Natural killer cell treated with Interleukin-12 subunit alpha and Interleukin-12 subunit beta and Interleukin-15 and Interleukin-18, amount 100 ng/mL, for 72 hours (primary cell): Measurements from ENCODE around the gene MCOLN3. TPM values are rescaled to one million over a fixed set of nuclear protein-coding genes. Genes with fewer than 3 reads are reported as not detected.
"Not testable (repeated sequence)": the region's sequence is repeated elsewhere in the genome, so short reads cannot be mapped to it uniquely, and the experiment has no call there.

ENCODE experiments used
- ATAC-seq, 2 donors: fragments of 150-1000 bp; cut with Tn5 transposase in 1 of 2; sonication (Bioruptor Pico), chemical (Tn5 transposase) in 1 of 2; 2 replicates each; pipeline ENCODE4 v1.10.0; 2021
- DNase-seq: peaks from one replicate; pipeline ENCODE4 v3.0.0; 2022; ENCODE audit warnings: low spot score
- H3K27ac Mint-ChIP-seq, 2 donors: 1 replicate in 1 of 2; 2 replicates in 1 of 2; pipeline ENCODE4 v1.8.0; 2022; ENCODE audit warnings: mixed read lengths in 2 of 2, mild to moderate bottlenecking in 1 of 2, moderate library complexity in 1 of 2
- H3K27me3 Mint-ChIP-seq, 2 donors: 1 replicate in 1 of 2; 2 replicates in 1 of 2; pipeline ENCODE4 v1.8.0; 2022; ENCODE audit warnings: mixed read lengths in 2 of 2
- H3K36me3 Mint-ChIP-seq: one replicate; pipeline ENCODE4 v1.8.0; 2022; ENCODE audit warnings: mixed read lengths
- H3K4me1 Mint-ChIP-seq, 2 donors: 1 replicate in 1 of 2; 2 replicates in 1 of 2; pipeline ENCODE4 v1.8.0; 2022; ENCODE audit warnings: low read depth in 2 of 2, mixed read lengths in 2 of 2, mild to moderate bottlenecking in 1 of 2
- H3K4me3 Mint-ChIP-seq: one replicate; pipeline ENCODE4 v1.8.0; 2022; ENCODE audit warnings: mixed read lengths
- H3K9me3 Mint-ChIP-seq: 2 replicates; pipeline ENCODE4 v1.8.0; 2022; ENCODE audit warnings: mixed read lengths
- total RNA-seq, 2 donors: library from RNA; stranded (reverse); gene quantifications; one replicate each; pipeline ENCODE4 v1.2.3, GENCODE V29; 2022

MCOLN3 gene
- total RNA-seq, 2 donors from 2014 or later, result 0.31 TPM; not detected in 1

DNA sequence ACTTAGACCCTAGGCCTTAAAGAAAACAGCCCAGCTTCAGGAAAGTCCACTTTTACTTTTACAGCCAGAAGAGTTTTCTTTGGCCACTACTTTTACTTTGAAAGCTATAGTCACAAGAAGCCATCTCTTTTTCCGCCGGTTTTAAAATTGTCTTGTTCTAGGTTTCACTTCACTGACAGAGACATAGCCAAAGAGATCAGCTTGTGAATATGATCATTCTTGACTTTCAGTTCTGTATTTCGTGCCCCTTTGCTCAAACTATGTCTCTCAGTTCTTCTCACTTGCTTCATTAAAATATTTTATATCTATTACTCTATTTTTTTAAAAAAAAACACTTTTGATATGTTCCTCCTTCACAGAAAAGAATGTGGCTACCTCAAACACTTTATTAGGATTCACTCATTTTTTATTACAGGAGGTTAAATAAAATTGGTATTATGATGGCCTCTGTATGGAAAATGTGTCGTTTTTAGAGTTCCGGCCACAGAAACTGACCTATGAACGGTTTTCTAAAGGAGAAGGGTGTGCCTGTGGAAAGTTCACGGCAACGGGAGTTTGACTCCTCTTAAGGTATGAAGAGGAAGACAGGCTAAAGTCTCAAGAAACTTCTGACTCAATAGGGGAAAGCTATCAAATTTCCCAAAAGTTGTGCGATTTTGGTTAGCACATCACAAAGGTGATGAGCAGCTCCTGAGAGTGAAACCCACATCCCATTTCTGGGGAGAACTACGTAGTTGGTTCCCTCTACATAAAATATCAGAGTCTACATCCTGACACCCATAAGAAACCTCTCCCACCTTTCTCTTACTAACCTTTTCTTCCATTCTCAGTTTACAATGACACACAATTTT, 52.6 kb downstream of the MCOLN3 start:
- Mint-ChIP-seq H3K4me1 (peaks cover 33 to 39% of the 10 kb centered on the region in 2 donors), H3K4me3 (peak overlapping the region; percentile 69), H3K27me3 (peaks cover 24 to 41% of the 10 kb centered on the region in 2 donors), H3K9me3 (no peaks in the 10 kb centered on the region), H3K27ac (peak overlapping the region in 1 of 2 donors; percentile 78), H3K36me3 (peaks cover 11% of the 10 kb centered on the region)
- ATAC-seq (peak; percentile 37 to 41), DNase-seq (no peak)

DNA sequence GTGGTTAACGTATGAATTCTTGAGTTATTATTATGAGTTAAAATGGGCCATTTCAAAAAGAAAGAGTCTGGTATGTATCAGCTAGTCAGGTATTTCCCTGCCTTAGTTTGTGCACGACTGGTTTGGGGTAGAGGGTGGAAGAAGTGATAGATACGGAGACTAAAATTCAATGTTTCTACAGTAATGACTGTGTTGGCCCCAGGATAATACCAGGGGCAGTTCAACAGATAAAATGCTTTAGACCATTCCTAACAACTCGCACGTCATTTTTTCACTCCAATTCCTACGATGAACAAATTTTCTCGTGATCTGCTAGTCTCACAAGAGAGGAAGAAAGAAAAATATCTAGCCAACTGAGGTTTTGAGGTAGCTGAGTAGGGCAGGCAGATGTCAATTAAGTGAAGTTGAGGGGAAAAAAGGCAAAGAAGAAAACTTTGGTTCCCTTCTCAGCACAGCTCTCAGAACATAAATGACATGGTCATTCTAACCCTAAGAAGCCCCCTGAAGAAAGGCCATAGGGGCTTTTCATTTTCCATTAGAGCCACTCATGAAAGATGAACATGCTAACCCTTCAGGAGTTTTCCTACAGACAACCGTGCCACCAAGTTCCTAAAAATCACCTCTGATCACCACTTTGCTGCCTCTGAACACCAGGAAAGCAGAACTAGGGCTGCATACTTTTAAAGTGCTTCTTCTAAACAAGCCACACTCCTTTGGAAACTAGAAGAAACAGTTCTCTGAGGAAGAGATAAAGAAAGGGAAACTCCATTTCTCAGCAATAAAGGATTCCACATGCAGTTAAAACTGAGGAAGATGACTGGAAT, 57.0 kb downstream of the MCOLN3 start:
- Mint-ChIP-seq H3K36me3 (peaks cover 11% of the 10 kb centered on the region), H3K27ac (peak overlapping the region; percentile 6 to 65), H3K4me3 (peak overlapping the region; percentile 77), H3K9me3 (no peaks in the 10 kb centered on the region), H3K4me1 (peaks cover 26 to 40% of the 10 kb centered on the region in 2 donors), H3K27me3 (peaks cover 0 to 22% of the 10 kb centered on the region in 2 donors)
- DNase-seq (no peak), ATAC-seq (peak in 1 of 2 donors; percentile 70)

DNA sequence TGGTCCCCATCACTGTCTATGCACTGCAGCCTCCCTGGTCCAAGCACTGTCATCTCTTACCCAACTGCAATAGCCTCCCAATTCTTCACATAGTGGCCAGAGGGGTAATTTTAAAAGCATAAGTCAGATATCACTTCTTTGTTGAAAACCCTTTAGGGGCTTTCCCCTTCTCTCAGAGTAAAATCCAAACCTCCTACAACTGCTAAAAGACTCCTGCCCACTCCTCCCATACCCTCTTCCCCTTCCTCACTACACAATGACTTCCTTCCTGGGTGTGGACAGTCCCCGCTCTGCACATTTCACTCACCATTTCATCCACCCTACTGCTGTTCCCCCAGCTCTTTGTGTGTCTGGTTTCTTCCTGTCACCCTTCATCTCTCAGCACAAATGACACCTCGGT, 59.7 kb downstream of the MCOLN3 start:
- peak overlapping the region; percentile 58 for H3K4me3 Mint-ChIP-seq
- peaks cover 17 to 48% of the 10 kb centered on the region in 2 donors for H3K4me1 Mint-ChIP-seq
- peaks cover 0 to 23% of the 10 kb centered on the region in 2 donors for H3K27me3 Mint-ChIP-seq
- DNase-seq (no peak), ATAC-seq (peak; percentile 91 to 93)
- H3K9me3 Mint-ChIP-seq, result no peaks in the 10 kb centered on the region
- H3K27ac Mint-ChIP-seq, result peak overlapping the region; percentile 20 to 34
- peaks cover 20% of the 10 kb centered on the region for H3K36me3 Mint-ChIP-seq

DNA sequence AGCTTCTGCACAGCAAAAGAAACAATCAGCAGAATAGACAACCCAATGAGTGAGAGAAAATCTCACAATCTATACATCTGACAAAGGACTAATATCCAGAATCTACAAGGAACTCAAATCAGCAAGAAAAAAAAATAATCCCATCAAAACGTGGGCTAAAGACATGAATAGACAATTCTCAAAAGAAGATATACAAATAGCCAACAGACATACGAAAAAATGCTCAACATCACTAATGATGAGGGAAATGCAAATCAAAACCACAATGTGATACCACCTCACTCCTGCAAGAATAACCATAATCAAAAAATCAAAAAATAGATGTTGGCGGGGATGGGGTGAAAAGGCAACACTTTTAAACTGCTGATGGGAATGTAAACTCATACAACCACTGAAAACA, 61.7 kb downstream of the MCOLN3 start:
- not testable (repeated sequence) for H3K27ac Mint-ChIP-seq, H3K4me3 Mint-ChIP-seq, DNase-seq, ATAC-seq, H3K9me3 Mint-ChIP-seq
- H3K36me3 Mint-ChIP-seq, result peaks cover 16% of the 10 kb centered on the region
- peaks cover 11 to 37% of the 10 kb centered on the region in 2 donors for H3K4me1 Mint-ChIP-seq
- peaks cover 0 to 16% of the 10 kb centered on the region in 2 donors for H3K27me3 Mint-ChIP-seq

DNA sequence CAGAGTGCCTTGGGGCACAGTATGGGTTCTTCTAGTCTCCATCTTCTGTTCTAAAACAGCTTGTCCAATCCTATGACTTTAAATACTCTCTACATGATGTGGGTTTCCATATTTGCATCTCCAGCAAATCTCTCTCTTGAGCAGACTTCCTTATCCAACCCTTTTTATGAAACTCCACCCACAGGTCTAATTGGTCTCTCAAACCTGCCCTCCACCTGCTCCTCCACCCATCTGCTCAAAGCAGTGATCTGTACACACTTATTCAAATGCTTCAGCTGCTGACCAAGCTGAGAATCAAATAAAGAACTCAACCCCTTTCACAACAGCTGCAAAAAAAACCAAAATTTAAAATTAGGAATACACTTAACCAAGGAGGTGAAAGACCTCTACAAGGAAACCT, 62.9 kb downstream of the MCOLN3 start:
- DNase-seq, result no peak
- H3K36me3 Mint-ChIP-seq, result peaks cover 28% of the 10 kb centered on the region
- H3K27me3 Mint-ChIP-seq, result peaks cover 0 to 17% of the 10 kb centered on the region in 2 donors
- H3K27ac Mint-ChIP-seq, result no peak overlapping the region
- no peak for ATAC-seq
- H3K4me3 Mint-ChIP-seq, result no peak overlapping the region
- peaks cover 7 to 39% of the 10 kb centered on the region in 2 donors for H3K4me1 Mint-ChIP-seq
- no peaks in the 10 kb centered on the region for H3K9me3 Mint-ChIP-seq

DNA sequence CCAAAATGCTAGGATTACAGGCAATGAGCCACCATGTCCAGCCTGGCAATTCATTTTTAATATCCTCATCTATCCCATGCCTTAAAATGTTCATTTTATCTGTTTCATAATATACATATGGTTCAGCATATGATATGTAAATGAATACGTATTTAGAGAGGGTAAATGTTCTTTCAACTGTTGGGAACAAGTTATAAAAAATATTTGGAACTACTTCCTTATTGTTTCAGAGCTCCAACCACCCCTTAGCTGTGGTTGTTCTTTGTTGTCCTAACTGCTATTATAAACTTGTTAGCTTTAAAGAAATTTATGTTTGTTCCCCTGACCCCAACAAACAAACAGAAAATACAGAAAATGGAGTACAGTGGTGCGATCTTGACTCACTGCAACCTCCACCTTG, 65.9 kb downstream of the MCOLN3 start:
- DNase-seq (no peak), ATAC-seq (no peak)
- peaks cover 42% of the 10 kb centered on the region for H3K36me3 Mint-ChIP-seq
- H3K4me1 Mint-ChIP-seq, result peaks cover 0 to 40% of the 10 kb centered on the region in 2 donors
- H3K4me3 Mint-ChIP-seq, result no peak overlapping the region
- H3K27ac Mint-ChIP-seq, result no peak overlapping the region
- H3K27me3 Mint-ChIP-seq, result peaks cover 14 to 29% of the 10 kb centered on the region in 2 donors
- no peaks in the 10 kb centered on the region for H3K9me3 Mint-ChIP-seq

DNA sequence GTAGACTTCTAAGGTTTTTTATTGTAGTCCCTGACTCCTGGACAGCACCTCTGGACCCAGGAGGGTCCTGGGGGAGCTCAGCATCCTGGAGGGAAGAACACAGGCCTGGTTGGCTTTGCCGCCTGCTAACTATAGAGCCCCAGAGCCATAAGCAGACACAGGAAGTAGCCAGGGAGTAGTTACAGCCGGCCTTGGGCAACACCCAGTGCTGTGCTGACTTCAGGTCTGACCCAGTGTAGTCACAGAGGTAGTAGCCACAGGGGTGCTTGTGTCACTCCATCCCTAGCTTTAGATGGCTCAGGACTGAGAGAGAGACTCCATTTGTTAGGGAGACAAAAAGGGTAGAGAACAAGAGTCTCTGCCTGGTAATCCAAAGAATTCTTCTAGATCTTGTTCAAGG, 73.3 kb downstream of the MCOLN3 start:
- Mint-ChIP-seq H3K36me3 (peaks cover 30% of the 10 kb centered on the region), H3K9me3 (no peaks in the 10 kb centered on the region), H3K4me3 (peak overlapping the region; percentile 61), H3K27ac (peak overlapping the region in 1 of 2 donors; percentile 75), H3K27me3 (peaks cover 12 to 19% of the 10 kb centered on the region in 2 donors), H3K4me1 (peaks cover 4 to 59% of the 10 kb centered on the region in 2 donors)
- DNase-seq (no peak), ATAC-seq (peak; percentile 48 to 84)

DNA sequence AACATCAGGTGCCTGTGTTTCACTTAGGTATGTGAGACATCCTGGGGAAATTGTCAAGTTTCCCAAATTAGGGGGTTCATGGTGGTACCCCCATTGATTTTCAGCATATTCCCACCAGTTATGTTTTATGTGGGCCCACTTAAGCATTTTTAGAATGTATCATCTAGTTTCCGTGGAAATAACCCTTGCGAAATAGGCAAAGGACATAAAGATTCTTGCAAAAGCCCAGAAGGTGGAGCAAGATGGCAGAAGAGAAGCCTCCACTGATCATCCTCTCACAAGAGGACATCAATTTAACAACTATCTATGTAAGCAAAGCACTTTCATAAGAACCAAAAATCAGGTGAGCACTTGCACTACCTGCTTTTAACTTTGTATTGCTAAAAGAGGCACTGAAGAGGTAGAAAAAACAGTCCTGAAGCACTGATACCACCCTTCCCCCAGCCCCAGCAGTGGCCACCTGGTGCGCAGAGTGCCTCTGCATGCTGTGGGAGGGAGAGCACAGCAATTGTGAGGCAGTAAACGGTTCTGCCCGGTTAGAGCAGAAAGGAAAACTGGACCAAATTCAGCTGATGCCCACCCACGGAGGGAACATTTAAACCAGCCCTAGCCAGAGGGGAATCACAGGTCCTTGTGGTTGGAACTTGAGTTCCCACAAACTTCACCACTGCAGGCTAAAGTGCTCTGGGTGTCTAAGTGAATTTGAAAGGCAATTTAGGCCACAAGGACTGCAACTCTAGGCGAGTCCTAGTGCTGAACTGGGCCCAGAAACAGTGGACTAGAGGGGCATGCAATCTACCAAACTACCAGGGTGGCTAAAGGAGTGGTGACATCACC, 74.6 kb downstream of the MCOLN3 start:
- no peaks in the 10 kb centered on the region for H3K9me3 Mint-ChIP-seq

DNA sequence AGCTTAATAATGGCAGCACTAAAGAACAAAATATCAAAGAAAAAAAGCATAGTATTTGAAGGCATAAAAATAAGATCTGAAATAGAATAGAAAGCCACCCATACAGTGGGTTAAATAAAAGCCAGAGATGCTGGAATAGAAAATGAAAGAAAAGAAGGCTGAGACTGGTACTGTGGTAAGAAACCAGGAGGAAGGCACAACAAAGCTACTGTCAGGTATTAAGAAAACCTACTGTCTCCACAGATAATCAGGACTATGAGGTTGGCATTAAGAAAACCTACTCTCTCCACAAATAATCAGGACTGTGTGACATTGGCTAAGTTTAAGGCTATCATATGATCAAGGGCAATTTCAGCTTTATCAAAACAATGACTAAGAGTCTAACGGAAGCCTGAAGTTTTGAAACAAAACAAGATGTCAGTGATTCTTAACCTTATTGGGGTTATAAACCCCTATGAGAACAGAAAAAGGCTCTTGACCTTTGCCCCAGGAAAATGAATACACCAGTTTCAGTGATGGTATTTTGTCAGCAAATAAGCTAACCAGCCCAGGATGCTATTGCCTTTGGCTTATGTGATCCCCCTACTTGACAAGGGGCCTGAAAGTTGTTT, 75.8 kb downstream of the MCOLN3 start:
- peak in 1 of 2 donors; percentile 22 for ATAC-seq
- peak overlapping the region; percentile 79 for H3K4me3 Mint-ChIP-seq
- H3K9me3 Mint-ChIP-seq, result no peaks in the 10 kb centered on the region
- H3K4me1 Mint-ChIP-seq, result peaks cover 4 to 66% of the 10 kb centered on the region in 2 donors
- H3K27me3 Mint-ChIP-seq, result peaks cover 0 to 10% of the 10 kb centered on the region in 2 donors
- no peak for DNase-seq
- peaks cover 22% of the 10 kb centered on the region for H3K36me3 Mint-ChIP-seq
- H3K27ac Mint-ChIP-seq, result peak overlapping the region; percentile 69 to 75

More for the DNA sequence above, 74.6 kb downstream of the MCOLN3 start:
- Mint-ChIP-seq H3K27me3 (peaks cover 5 to 15% of the 10 kb centered on the region in 2 donors), H3K4me3 (peak overlapping the region; percentile 79), H3K27ac (peak overlapping the region; percentile 18 to 75), H3K36me3 (peaks cover 26% of the 10 kb centered on the region), H3K4me1 (peaks cover 4 to 69% of the 10 kb centered on the region in 2 donors)
- peak in 1 of 2 donors; percentile 52 for ATAC-seq
- DNase-seq, result no peak

DNA sequence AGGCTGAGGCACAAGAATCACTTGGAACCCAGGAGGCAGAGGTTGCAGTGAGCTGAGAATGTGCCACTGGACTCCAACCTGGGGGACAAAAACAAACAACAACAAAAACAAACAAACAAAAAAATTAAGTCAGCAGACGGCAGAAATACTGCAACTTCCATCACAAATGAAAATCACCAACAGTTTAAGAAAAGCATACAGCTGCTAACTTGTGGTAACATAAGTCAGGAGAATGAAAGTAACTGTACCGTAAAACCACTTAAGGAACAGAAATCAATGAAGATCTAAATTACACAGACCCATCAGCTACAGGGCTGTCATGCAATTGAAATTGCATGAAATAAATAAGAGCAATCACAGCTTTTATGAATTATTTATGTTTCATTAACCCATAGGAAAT, 76.3 kb downstream of the MCOLN3 start:
- peak overlapping the region; percentile 69 to 75 for H3K27ac Mint-ChIP-seq
- peaks cover 18% of the 10 kb centered on the region for H3K36me3 Mint-ChIP-seq
- ATAC-seq, result no peak
- no peak for DNase-seq
- H3K27me3 Mint-ChIP-seq, result peaks cover 0 to 5% of the 10 kb centered on the region in 2 donors
- H3K9me3 Mint-ChIP-seq, result no peaks in the 10 kb centered on the region
- peaks cover 4 to 61% of the 10 kb centered on the region in 2 donors for H3K4me1 Mint-ChIP-seq
- peak overlapping the region; percentile 79 for H3K4me3 Mint-ChIP-seq

DNA sequence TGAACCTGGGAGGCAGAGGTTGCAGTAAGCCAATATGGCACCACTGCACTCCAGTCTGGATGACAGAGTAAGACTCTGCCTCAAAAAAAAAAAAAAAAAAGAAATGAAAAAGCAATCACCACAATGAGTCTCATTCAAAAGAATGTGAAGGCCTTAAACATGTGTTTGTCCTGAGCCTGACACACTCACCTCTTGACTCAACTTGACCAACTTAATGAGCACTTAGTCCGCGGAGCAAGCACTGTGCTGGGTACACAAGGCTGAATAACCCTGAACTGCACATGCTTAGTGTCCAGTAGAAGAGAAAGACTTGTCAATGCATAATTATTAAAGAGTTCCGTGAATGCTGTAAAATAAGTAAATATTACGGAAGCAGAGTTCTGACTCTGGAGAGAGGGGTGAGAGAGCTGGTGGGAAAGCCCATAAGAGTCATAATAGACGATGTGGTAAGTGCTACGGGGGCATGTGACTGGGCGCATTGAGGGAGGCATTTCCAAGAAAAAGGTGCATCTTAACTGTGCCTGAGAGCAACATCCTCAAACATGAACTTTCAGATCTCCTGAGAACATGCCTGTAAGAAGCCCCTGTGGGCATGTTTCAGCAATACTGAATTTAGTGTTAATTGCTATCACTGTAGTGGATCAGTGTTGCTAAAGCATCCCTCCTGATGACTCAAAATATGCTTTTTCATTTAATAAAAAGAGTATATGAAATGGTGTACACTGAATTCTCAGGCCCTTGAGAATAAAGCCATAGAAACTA, 78.6 kb downstream of the MCOLN3 start:
- Mint-ChIP-seq H3K4me3 (peak overlapping the region; percentile 47), H3K36me3 (peaks cover 4% of the 10 kb centered on the region), H3K4me1 (peaks cover 4 to 46% of the 10 kb centered on the region in 2 donors), H3K27me3 (no peaks in the 10 kb centered on the region), H3K9me3 (no peaks in the 10 kb centered on the region), H3K27ac (peak overlapping the region; percentile 13 to 75)
- DNase-seq (no peak), ATAC-seq (peak; percentile 81 to 91)

DNA sequence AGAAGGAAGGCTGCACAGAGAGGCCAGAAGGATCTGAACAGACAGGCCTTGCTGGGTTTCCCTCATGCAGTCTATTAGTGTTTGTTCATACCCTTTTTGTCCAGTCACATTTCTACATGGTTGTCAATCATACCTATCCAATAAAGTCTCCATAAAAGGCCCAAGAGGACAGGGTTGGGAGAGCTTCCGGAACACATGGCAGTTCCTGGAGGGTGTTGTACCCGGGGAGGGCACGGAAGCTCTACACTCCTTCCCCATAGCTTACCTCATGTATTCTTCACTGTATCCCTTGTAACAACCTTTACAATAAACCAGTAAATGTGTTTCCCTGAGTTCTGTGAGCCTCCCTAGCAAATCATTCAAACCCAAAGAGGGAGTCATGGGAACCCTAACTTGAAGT, 79.4 kb downstream of the MCOLN3 start:
- peaks cover 6% of the 10 kb centered on the region for H3K36me3 Mint-ChIP-seq
- H3K9me3 Mint-ChIP-seq, result no peaks in the 10 kb centered on the region
- peak overlapping the region in 1 of 2 donors; percentile 75 for H3K27ac Mint-ChIP-seq

More for the DNA sequence above, 79.4 kb downstream of the MCOLN3 start:
- Mint-ChIP-seq H3K27me3 (no peaks in the 10 kb centered on the region), H3K4me1 (peaks cover 4 to 46% of the 10 kb centered on the region in 2 donors), H3K4me3 (peak overlapping the region; percentile 48)
- DNase-seq (no peak), ATAC-seq (no peak)
